ENCODE data around the gene CIB2.

DNA sequence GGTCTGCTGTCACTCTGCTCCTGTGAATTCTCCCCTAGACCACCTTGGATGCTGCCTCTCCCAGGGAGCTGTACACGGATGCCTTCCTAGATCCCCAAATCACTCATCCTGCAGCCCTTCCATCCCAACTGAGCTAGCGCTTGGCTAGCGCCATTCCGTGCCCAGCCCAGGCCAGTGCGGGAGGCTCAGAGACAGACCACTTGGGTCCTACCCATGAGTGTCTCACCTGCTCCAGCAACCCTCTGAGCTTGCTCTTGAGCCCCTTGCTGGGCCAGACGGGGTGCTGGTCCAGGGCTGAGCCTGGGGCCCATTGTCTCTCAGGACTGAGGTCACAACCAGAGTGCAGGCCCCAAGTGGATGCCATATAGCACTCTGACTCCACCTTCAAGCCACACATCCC, 21.1 kb downstream of the CIB2 start:
- TF ChIP-seq POLR2A (IDR thresholded peaks at IDR 0.05) (no peak), POLR2AphosphoS5 (IDR thresholded peaks at IDR 0.05) (no peak)

All from sigmoid colon (tissue), 4 donors.